ENCODE data around the gene TPST2.

Gene TPST2

DNA sequence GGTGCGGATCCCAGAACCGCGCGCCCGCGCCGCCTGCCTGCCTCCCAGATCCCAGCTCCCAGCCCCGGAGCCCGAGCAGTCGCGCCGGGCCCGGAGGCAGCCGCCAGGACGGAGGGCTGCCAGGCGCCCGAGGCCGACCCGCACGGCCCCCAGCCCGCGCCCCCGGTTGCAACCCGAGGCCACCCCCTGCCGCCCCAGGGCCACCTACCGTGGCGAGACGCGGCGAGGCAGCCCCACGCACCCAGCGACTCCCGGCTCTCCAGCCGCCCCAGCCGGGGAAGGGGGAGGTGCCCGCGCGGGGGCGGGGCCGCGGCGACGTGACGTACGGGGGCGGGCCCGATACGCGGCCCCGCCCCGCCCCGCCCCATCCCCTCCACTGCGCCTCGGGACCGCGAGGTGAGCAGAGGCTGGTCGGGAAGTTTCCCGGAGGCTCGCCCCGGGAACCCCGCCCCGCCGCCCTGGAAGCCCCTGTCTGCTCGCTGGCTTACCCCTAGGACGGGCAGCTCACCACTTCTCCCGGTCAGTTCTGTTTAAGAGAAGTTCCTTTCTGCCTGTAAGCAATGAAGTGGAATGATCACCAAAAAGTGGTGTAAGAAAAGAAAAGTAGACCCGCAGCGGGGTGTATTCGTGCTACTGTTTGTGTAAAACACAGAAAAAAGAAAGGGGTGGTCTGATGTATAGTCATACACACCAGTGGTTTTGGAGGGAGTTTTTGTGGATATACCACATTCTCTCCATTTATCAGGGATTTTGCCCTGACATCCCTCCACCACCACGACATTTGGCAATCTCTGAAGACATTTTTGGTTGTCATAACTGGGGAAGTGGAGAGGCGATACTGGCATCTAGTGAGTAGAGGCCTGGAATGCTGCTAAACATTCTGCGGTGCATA is at the start of gene TPST2:
Gene TPST2, minus strand, starts transcription at position 288 of the 892 bp plus-strand sequence. CDS start 48,502 bp downstream, outside the sequence.
- Mint-ChIP-seq H3K4me3 (peak within 1 kb of the TSS; percentile 91), H3K9me3 (no peaks in the 10 kb centered on the region), H3K27me3 (no peaks in the 10 kb centered on the region), H3K27ac (ENCODE audit: low read depth) (peak within 1 kb of the TSS; percentile 83), H3K36me3 (ENCODE audit: insufficient read depth) (peaks cover 26% of the 10 kb centered on the region), H3K4me1 (peaks cover 72% of the 10 kb centered on the region)
- ATAC-seq (replicated peaks; ENCODE audit: extremely low read depth, poor library complexity, severe bottlenecking) (peak; percentile 69), DNase-seq (ENCODE audit: low spot score in 2 of 2) (peak; percentile 63 to 67)

DNA sequence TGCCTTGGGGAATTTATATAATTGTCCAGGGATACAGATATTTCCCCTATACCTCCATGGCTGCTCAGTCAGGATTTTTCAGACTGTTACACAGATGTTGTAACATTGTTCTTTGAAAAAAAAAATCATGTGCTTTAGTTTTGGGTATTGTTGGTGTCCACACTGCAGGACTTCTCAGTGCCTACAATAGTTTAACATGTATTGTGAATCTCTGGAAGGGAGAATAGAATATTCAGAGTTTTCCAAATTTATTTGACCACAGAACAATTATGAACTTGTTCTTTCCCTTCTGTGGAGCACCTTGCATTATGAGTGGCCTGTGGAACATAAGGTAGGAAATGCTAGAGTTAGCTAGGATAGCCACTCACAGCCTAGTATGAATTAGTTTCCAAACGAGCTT is 46.4 kb upstream of the TPST2 start:
- no peak overlapping the region for H3K27ac Mint-ChIP-seq (ENCODE audit: low read depth)
- H3K4me3 Mint-ChIP-seq: no peak overlapping the region
- no peaks in the 10 kb centered on the region for H3K36me3 Mint-ChIP-seq (ENCODE audit: insufficient read depth)
- no peaks in the 10 kb centered on the region for H3K27me3 Mint-ChIP-seq
- no peak for ATAC-seq (replicated peaks; ENCODE audit: extremely low read depth, poor library complexity, severe bottlenecking)
- no peaks in the 10 kb centered on the region for H3K9me3 Mint-ChIP-seq
- DNase-seq (ENCODE audit: low spot score in 2 of 2): no peak
- peaks cover 30% of the 10 kb centered on the region for H3K4me1 Mint-ChIP-seq

- no peak overlapping the region for H3K27ac Mint-ChIP-seq (ENCODE audit: low read depth)
- no peak overlapping the region for H3K4me3 Mint-ChIP-seq
- H3K9me3 Mint-ChIP-seq: no peaks in the 10 kb centered on the region
- no peak for ATAC-seq (replicated peaks; ENCODE audit: extremely low read depth, poor library complexity, severe bottlenecking)
- no peaks in the 10 kb centered on the region for H3K36me3 Mint-ChIP-seq (ENCODE audit: insufficient read depth)
- H3K27me3 Mint-ChIP-seq: no peaks in the 10 kb centered on the region
- no peak for DNase-seq (ENCODE audit: low spot score in 2 of 2)
- H3K4me1 Mint-ChIP-seq: peaks cover 20% of the 10 kb centered on the region
These were observed 45.2 kb upstream of the TPST2 start for GRCh38 chr22:26635117-26635516.

DNA sequence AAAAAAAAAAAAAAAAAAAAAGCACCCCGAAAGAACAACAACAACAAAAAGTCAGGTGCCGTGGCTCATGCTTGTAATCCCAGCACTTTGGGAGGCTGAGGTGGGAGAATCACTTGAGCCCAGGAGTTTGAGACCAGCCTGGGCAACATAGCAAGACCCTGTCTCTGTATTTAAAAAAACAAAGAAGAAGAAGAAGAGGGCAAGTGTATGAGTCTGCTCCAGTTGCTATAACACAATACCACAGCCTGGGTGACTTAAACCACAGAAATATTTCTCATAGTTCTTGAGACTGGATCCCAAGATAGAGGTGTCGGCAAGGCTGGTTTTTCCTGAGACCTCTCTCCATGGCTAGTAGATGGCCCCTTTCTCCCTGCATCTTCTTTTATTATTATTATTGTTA is 44.3 kb upstream of the TPST2 start:
- DNase-seq (ENCODE audit: low spot score in 2 of 2) (no peak), ATAC-seq (replicated peaks; ENCODE audit: extremely low read depth, poor library complexity, severe bottlenecking) (no peak)
- H3K27ac Mint-ChIP-seq (ENCODE audit: low read depth): no peak overlapping the region
- no peaks in the 10 kb centered on the region for H3K36me3 Mint-ChIP-seq (ENCODE audit: insufficient read depth)
- H3K27me3 Mint-ChIP-seq: no peaks in the 10 kb centered on the region
- no peaks in the 10 kb centered on the region for H3K9me3 Mint-ChIP-seq
- peaks cover 20% of the 10 kb centered on the region for H3K4me1 Mint-ChIP-seq
- no peak overlapping the region for H3K4me3 Mint-ChIP-seq

- no peaks in the 10 kb centered on the region for H3K36me3 Mint-ChIP-seq (ENCODE audit: insufficient read depth)
- no peaks in the 10 kb centered on the region for H3K27me3 Mint-ChIP-seq
- DNase-seq (ENCODE audit: low spot score in 2 of 2) (no peak), ATAC-seq (replicated peaks; ENCODE audit: extremely low read depth, poor library complexity, severe bottlenecking) (no peak)
- H3K9me3 Mint-ChIP-seq: no peaks in the 10 kb centered on the region
- H3K4me3 Mint-ChIP-seq: no peak overlapping the region
- H3K27ac Mint-ChIP-seq (ENCODE audit: low read depth): no peak overlapping the region
- H3K4me1 Mint-ChIP-seq: peaks cover 35% of the 10 kb centered on the region
These were observed 42.7 kb upstream of the TPST2 start for GRCh38 chr22:26632422-26633155.

GRCh38 chr22:26631282-26631681 is 41.4 kb upstream of the TPST2 start:
- H3K27ac Mint-ChIP-seq (ENCODE audit: low read depth): no peak overlapping the region
- ATAC-seq (replicated peaks; ENCODE audit: extremely low read depth, poor library complexity, severe bottlenecking) (no peak), DNase-seq (ENCODE audit: low spot score in 2 of 2) (no peak)
- H3K27me3 Mint-ChIP-seq: no peaks in the 10 kb centered on the region
- H3K4me3 Mint-ChIP-seq: no peak overlapping the region
- H3K9me3 Mint-ChIP-seq: no peaks in the 10 kb centered on the region
- H3K4me1 Mint-ChIP-seq: peaks cover 33% of the 10 kb centered on the region
- H3K36me3 Mint-ChIP-seq (ENCODE audit: insufficient read depth): no peaks in the 10 kb centered on the region

DNA sequence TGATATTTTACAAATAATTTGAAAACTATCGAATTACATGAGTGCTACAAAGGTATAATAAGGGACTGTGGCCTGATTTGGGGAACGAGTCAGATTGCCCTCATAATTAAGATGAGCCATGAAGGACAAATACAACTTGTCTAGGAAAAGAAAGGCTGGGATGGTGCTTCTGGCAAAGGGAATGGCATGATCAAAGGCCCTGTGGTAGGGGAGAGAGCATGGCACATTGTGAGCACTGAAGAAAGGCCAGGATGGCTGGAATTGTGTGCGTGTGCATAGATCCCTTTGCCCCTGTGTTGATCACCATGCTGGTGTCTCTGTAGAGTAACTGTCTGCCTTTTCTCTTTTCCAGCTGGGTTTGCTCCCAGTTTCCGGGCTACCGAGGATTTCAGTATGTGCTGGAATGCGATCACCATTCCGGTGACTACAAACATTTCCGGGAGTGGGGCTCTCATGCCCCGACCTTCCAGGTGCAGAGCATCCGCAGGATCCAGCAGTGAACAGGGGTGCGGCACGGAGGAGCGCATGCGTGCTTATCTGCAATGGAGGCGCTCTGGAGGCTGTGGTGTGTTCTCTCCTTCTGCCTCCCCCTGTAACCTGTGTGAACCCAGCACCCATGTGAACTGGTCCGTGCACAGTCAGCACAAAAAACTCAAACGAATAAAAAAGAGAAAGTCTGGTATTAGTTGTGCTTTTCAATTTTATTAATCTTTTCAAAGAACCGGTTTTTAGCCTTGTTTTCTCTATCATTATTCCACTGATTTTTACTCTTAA is 40.2 kb upstream of the TPST2 start:
- Mint-ChIP-seq H3K4me3 (no peak overlapping the region), H3K9me3 (no peaks in the 10 kb centered on the region), H3K4me1 (peaks cover 29% of the 10 kb centered on the region), H3K27me3 (no peaks in the 10 kb centered on the region), H3K36me3 (ENCODE audit: insufficient read depth) (no peaks in the 10 kb centered on the region), H3K27ac (ENCODE audit: low read depth) (peak overlapping the region; percentile 42)
- no peak for DNase-seq (ENCODE audit: low spot score in 2 of 2)
- no peak for ATAC-seq (replicated peaks; ENCODE audit: extremely low read depth, poor library complexity, severe bottlenecking)

- Mint-ChIP-seq H3K4me1 (peaks cover 19% of the 10 kb centered on the region), H3K27ac (ENCODE audit: low read depth) (no peak overlapping the region), H3K9me3 (peaks cover 6% of the 10 kb centered on the region), H3K27me3 (no peaks in the 10 kb centered on the region), H3K4me3 (no peak overlapping the region), H3K36me3 (ENCODE audit: insufficient read depth) (no peaks in the 10 kb centered on the region)
- ATAC-seq (replicated peaks; ENCODE audit: extremely low read depth, poor library complexity, severe bottlenecking): no peak
- DNase-seq (ENCODE audit: low spot score in 2 of 2): no peak
These were observed 34.9 kb upstream of the TPST2 start for GRCh38 chr22:26624803-26625202.

- no peaks in the 10 kb centered on the region for H3K36me3 Mint-ChIP-seq (ENCODE audit: insufficient read depth)
- ATAC-seq (replicated peaks; ENCODE audit: extremely low read depth, poor library complexity, severe bottlenecking): no peak
- H3K4me1 Mint-ChIP-seq: peaks cover 22% of the 10 kb centered on the region
- H3K27me3 Mint-ChIP-seq: no peaks in the 10 kb centered on the region
- H3K4me3 Mint-ChIP-seq: no peak overlapping the region
- no peak overlapping the region for H3K27ac Mint-ChIP-seq (ENCODE audit: low read depth)
- DNase-seq (ENCODE audit: low spot score in 2 of 2): no peak
- H3K9me3 Mint-ChIP-seq: peaks cover 6% of the 10 kb centered on the region
These were observed 34.1 kb upstream of the TPST2 start for GRCh38 chr22:26623984-26624383.

DNA sequence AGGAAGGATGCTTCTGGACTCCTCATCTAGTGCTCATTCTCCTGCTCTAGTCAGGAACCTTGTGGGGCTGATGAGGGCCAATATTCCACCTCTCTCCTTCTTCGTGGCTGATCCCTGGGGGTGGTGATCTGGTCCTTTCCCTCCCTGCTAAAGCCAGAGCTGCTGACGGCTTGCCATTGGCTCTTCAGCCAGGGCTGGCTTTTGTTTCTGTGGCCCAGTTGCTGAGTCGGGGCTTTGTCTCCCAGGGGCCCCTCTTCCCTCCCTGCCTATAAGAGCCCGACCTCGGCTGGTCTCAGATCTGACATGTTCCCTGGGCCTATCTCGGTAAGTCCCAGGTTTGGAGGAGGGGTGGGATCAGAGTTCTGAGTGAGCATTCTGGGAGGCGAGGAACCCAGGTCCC is 31.7 kb upstream of the TPST2 start, which contains the start of gene CRYBA4:
Gene CRYBA4, plus strand, starts transcription at position 301 of the 400 bp plus-strand sequence. CDS start 634 bp downstream, outside the sequence.
- no peak within 1 kb of the TSS for H3K27ac Mint-ChIP-seq (ENCODE audit: low read depth)
- H3K36me3 Mint-ChIP-seq (ENCODE audit: insufficient read depth): no peaks in the 10 kb centered on the region
- ATAC-seq (replicated peaks; ENCODE audit: extremely low read depth, poor library complexity, severe bottlenecking) (no peak), DNase-seq (ENCODE audit: low spot score in 2 of 2) (no peak)
- H3K4me1 Mint-ChIP-seq: peaks cover 19% of the 10 kb centered on the region
- no peaks in the 10 kb centered on the region for H3K27me3 Mint-ChIP-seq
- no peak within 1 kb of the TSS for H3K4me3 Mint-ChIP-seq
- peaks cover 6% of the 10 kb centered on the region for H3K9me3 Mint-ChIP-seq

DNA sequence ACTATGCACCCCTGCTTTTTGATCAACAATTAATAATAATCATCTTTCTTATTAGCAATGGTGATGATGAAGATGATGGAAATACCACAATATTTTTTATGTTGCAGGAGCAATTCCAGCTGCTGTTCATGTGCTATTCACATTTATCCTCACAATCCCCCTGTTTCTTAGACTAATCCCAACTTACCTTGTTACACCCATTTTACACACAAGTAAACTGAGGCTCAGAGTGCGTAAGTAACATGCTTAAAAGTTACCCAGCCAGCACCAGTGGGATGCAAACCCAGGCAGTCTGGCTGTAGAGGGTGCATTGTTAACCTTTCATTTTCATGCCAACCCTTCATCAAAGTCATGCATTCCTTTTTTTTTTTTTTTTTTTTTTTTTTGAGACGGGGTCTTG is 30.3 kb upstream of the TPST2 start:
- DNase-seq (ENCODE audit: low spot score in 2 of 2): no peak
- H3K4me1 Mint-ChIP-seq: peaks cover 24% of the 10 kb centered on the region
- H3K27ac Mint-ChIP-seq (ENCODE audit: low read depth): peak overlapping the region; percentile 64
- ATAC-seq (replicated peaks; ENCODE audit: extremely low read depth, poor library complexity, severe bottlenecking): no peak
- peaks cover 6% of the 10 kb centered on the region for H3K9me3 Mint-ChIP-seq
- no peaks in the 10 kb centered on the region for H3K27me3 Mint-ChIP-seq
- H3K36me3 Mint-ChIP-seq (ENCODE audit: insufficient read depth): no peaks in the 10 kb centered on the region
- no peak overlapping the region for H3K4me3 Mint-ChIP-seq

- Mint-ChIP-seq H3K9me3 (peaks cover 6% of the 10 kb centered on the region), H3K27ac (ENCODE audit: low read depth) (peak overlapping the region; percentile 64), H3K4me3 (no peak overlapping the region), H3K27me3 (no peaks in the 10 kb centered on the region), H3K36me3 (ENCODE audit: insufficient read depth) (no peaks in the 10 kb centered on the region), H3K4me1 (peaks cover 24% of the 10 kb centered on the region)
- no peak for ATAC-seq (replicated peaks; ENCODE audit: extremely low read depth, poor library complexity, severe bottlenecking)
- DNase-seq (ENCODE audit: low spot score in 2 of 2): no peak
These were observed 29.6 kb upstream of the TPST2 start for GRCh38 chr22:26619510-26619909.

All from central memory CD8-positive, alpha-beta T cell (primary cell).